Breast epithelium (tissue), 3 donors: Measurements from ENCODE around the gene GSK3A.

Experiments
- CTCF ChIP-seq, 3 donors: fragments of 450-650 bp; IDR thresholded peaks; one replicate each; pipeline ENCODE4 v1.5.1; 2016 to 2017; ENCODE audit warnings: antibody characterized with exemption in 3 of 3, mild to moderate bottlenecking in 3 of 3, moderate library complexity in 3 of 3
- POLR2AphosphoS5 ChIP-seq, 3 donors: sonication (generic); formaldehyde crosslinking; IDR thresholded peaks; one replicate each; pipeline ENCODE4 v1.6.1; 2017; ENCODE audit warnings: antibody characterized with exemption in 3 of 3

DNA sequence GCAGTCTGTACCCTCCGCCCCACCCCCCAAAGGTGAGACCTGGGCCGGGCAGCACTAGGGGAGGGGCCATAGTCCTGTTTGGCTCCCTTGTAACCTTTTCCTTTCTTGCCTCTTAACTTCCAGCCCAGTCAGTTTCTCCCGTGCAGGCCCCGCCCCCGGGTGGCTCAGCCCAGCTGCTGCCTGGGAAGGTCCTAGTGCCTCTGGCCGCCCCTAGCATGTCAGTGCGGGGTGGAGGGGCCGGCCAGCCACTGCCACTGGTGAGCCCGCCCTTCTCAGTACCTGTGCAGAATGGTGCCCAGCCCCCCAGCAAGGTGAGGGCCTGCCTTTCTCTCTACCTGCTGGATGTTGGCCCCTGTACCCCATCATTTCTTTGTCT is 49.0 kb upstream of the GSK3A start:
- TF ChIP-seq POLR2AphosphoS5 (IDR thresholded peaks at IDR 0.05): no peak
- TF ChIP-seq CTCF (IDR thresholded peaks at IDR 0.05): no peak
